Choroid plexus epithelial cell (primary cell): ENCODE measurements around the gene PEPD.

Experiments used
- DNase-seq: peaks from one replicate; pipeline ENCODE4 v3.0.0-alpha.2; 2010; ENCODE audit warnings: low read depth
- H3K4me3 ChIP-seq: 2 replicates; pipeline ENCODE4 v1.5.1; 2011; ENCODE audit warnings: low read depth, mild to moderate bottlenecking, control low read depth, low read length, moderate library complexity
- CTCF ChIP-seq: conservative IDR thresholded peaks from 2 replicates; pipeline ENCODE4 v1.5.1; 2011; ENCODE audit warnings: low read depth, mild to moderate bottlenecking, control low read depth, inconsistent platforms, low read length, moderate library complexity

Gene PEPD

GRCh38 chr19:33476151-33476707 lies 45.4 kb downstream of the PEPD start:
- no peak overlapping the region for H3K4me3 ChIP-seq
- DNase-seq = no peak
- TF ChIP-seq CTCF = no peak

GRCh38 chr19:33473653-33474305 lies 47.8 kb downstream of the PEPD start:
- H3K4me3 ChIP-seq = no peak overlapping the region
- peak; percentile 29 for DNase-seq
- TF ChIP-seq CTCF = no peak

- DNase-seq = peak; percentile 88
- TF ChIP-seq CTCF = peak; percentile 7
- no peak overlapping the region for H3K4me3 ChIP-seq
Observed at GRCh38 chr19:33472691-33473652, 48.6 kb downstream of the PEPD start.

- DNase-seq = no peak
- no peak for TF ChIP-seq CTCF
- H3K4me3 ChIP-seq = no peak overlapping the region
Observed at GRCh38 chr19:33472226-33472625, 49.4 kb downstream of the PEPD start.

GRCh38 chr19:33471111-33471996 lies 50.2 kb downstream of the PEPD start:
- H3K4me3 ChIP-seq = no peak overlapping the region
- no peak for DNase-seq

More at GRCh38 chr19:33471111-33471996, 50.2 kb downstream of the PEPD start:
- TF ChIP-seq CTCF = no peak
